ENCODE results near the gene SHQ1. TPM values are rescaled to one million over a fixed set of nuclear protein-coding genes. Genes with fewer than 3 reads are reported as not detected.

Gene SHQ1
- total RNA-seq = 19.3 and 25.1 TPM in 2 replicates

DNA sequence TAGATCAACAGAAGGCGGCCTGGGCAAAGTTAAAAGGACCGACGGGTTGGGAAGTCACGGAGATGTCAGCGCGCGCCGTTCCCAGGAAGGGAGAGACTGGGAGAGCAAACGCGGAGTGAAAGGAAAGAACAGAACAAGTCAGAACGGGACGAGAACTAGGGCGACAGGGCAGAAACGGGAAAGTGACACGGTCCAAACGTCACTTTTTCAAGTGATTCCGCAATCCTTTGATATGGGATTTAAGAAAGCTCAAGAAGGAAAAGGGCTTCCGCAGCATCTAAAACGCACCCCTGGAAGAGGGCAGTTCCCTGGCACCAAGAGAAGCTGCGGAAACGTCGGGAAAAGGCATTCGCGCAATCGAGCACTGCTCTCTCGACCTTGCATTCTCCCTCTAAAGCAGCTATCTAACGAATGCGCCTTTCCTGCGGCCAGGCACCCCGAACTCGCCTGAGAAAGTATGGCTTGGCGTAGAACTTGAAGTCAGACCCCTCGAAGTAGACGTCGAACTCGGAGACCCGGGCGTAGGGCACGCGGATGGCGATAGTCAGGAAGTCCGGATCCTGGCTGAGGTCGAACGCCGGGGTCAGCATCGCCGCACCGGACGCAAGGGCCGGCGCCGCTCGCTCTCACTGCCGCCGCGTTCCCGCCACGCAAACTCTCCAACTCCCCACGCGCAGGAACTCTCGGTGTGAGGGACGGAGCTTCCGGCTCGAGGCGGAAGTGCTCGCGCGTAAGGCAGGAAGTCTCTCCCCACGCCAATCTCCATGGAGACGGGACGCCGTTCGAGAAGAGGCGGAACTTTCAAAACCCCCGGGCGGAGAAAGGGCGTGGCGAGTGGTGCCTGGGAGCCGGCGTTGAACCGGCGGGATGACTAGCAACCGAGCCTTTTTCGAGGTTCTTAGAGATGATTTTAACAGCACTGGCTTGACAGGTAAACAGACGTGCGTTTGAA lies at the start of gene SHQ1:
TSS of gene SHQ1 (minus strand) at position 695 of the 952 bp plus-strand sequence. CDS start at position 590, 105 bp downstream.
- peak; percentile 74 for DNase-seq (ENCODE audit: low read depth, low spot score)

DNA sequence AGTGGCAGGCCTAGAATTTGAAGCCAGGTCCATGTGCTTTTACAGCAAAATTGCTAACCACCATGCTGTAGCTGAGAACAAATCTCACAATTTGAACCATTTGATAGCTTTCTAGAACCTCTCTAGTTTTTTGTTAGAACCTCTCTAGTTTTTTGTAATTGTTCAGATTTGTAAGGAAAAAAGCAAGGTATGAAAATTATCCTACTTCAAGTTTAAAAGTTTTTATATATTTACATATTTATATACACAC lies 49.4 kb upstream of the SHQ1 start:
- no peak for DNase-seq (ENCODE audit: low read depth, low spot score)

DNA sequence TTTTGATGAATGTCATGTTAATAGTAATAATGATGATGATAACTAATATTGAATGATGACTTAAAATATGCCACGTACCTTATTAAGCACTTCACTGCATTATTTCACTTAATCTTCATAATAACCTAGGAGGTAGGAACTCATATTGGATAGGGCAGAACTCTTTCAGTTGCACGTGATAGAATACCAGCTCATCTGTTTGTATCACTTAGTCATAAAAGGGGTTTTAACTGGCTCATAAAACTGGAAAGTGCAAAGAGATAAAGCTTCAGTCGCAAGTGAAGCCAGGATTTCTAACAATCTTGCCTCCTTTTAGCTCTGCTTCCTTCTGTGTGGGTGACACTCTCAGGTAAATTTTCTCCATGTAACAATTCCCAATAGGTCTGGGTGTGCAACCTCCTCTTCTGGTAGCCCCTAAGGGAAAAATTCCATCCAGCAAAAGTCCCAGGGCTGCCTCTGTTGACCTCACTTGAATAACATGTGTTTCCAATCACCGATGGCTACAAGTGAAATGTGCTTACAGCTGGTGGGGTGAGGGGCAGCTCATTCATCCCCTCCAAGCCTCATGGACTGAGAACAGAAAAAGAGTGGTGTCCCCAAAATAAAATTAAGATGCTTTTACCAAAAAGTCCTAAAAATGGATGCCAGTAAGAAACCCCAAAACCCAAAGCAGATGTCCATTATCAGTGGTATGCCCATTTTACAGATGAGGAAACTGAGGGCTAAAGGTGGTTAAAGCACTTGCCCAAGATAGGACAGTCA lies 48.9 kb upstream of the SHQ1 start:
- no peak for DNase-seq (ENCODE audit: low read depth, low spot score)

DNA sequence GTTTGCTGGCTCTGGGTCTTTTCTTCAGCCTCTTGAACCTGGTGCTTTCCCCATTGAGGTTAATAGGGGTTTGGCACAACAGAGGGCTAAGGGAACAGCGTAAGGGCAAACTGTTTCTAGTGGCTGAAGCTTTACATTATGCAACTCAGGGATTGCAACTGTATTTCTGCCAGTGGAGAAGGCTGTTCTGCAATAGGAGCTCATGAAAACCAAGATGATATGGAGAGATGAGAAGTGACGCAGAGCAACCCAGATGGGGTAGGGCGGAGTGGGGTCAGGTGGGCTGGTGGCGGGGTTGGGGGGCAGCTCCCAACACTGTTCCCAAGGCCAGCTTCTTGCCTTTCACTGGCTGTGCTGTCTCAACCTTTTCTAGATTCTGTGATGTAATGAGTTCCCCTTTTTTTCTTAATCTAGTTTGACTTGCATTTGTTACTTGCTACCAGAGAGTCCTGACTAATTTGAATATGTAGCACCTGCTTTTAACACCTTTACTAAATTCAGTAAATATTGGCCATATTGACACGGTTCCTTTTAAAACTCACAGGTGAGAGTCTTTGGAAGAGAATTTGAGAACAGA lies 46.8 kb upstream of the SHQ1 start:
- no peak for DNase-seq (ENCODE audit: low read depth, low spot score)

DNA sequence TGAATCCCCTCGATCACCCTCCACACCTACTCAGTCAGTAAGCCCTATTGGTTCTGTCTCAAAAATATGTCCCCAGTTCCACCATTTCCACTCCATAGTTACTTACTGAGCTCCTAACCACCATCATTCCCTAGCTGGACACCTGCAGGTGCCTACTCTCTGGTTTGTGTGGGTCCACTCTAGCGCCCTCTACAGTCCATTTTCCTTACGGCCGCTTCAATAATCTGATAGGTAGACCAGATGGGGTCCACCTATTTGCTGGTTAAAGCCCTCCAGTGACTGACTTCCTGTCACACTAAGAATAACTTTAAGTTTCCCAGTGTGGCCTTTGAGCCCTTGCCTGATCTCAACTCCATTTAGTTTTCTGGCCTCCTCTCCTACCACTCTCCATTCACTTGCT lies 44.6 kb upstream of the SHQ1 start:
- DNase-seq (ENCODE audit: low read depth, low spot score) = no peak

DNA sequence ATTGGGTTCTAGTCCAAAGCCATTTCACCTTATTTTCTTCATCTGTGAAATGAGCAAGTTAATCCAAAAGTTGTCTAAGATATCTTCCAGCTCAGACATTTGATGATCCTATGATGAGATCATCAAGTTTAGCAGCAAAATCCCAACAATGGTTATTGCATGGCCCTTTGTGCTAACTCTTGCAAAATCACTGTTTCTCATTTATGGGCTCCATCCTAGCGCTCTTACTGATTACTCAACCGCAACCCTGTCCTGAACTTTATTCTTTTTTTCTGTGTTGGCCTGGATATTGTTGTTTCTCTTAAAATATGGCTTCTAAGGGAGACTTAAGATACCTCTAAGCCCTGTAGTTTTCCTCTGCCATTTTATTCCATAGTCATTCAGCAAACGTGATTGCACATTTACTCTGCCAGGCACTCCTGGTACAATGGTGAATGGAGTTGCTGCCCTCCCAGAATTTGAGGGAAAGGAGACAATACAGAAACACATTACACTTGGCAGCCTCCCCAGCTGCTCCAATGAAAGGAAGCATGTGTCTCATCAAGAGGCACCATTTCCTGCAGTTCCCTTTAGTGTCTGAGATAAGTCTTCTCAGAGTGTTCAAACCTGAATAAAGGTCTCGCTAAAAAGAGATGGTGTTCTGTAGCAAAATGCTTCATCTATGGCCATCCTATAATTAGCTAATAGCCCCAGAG lies 44.0 kb upstream of the SHQ1 start:
- DNase-seq (ENCODE audit: low read depth, low spot score) = no peak

DNA sequence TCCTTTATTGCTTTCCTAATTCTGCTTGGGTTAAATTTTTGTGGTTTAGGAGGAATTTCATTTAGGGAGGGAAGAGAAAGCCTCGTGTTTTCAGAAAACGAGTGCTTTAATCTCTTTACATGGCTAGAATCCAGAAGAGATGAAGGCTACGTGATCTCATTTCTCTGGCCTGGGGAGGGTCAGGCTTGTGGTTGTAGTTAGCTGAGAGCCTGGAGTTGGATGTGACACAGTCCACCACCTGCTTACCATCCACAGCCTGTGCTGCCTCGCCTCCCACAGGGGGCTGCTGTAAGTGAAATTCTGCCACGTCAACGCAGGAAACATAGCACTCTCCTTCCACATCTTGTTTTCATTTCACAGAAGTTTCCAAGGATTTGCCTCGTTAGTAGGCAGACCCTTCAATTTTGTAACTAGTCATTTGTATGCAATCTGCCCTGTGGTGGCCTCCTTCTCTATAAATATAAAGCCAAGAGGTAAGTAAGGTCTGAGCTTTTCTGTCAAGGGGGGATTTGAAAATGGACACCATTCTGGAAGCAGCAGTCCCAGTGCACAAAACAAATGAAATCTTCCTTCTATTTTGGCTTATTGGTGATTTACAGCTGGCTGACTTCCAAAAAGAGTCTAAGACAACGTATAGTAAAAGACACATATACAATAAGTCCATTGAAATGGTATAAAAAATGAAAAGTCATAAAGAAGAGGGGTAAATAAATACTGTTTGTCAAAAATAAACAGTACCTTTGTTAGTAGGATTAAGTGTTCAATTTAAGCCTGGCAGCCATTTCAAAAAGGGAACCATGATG lies 43.0 kb upstream of the SHQ1 start:
- no peak for DNase-seq (ENCODE audit: low read depth, low spot score)

DNA sequence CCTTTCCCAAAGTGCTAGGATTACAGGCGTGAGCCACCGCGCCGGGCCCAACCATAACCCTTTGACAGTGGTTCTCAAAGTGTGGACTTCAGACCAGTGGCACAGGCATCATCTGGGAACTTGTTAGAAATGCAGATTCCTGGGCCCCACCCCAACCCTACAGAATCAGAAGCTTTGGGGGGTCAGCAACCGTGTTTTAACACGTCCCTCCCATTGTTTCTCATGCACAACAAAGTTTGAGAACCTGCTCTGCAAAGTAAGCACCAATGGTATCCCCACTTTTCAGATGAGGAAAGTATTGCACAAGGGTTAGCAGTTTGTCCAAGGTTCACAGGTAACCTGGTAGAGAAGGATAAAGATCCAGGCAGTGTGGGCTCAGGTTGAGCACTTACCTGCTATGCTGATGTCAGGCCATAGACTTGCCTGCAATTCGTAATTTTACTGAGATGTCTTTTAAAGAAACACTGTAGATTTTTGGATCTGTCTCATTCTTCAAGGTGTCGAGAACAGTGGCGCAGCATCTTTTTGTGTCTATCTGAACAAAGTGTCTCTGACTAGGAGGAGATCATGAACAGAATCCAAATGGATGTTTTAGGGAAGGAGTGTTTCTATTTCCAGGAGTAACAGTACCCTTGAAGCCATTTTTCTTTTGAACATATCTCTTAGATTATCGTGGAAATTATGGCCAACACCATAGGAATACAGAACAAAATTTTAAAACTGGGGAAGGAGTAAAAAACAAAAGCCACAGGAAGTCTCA lies 42.1 kb upstream of the SHQ1 start:
- no peak for DNase-seq (ENCODE audit: low read depth, low spot score)

DNA sequence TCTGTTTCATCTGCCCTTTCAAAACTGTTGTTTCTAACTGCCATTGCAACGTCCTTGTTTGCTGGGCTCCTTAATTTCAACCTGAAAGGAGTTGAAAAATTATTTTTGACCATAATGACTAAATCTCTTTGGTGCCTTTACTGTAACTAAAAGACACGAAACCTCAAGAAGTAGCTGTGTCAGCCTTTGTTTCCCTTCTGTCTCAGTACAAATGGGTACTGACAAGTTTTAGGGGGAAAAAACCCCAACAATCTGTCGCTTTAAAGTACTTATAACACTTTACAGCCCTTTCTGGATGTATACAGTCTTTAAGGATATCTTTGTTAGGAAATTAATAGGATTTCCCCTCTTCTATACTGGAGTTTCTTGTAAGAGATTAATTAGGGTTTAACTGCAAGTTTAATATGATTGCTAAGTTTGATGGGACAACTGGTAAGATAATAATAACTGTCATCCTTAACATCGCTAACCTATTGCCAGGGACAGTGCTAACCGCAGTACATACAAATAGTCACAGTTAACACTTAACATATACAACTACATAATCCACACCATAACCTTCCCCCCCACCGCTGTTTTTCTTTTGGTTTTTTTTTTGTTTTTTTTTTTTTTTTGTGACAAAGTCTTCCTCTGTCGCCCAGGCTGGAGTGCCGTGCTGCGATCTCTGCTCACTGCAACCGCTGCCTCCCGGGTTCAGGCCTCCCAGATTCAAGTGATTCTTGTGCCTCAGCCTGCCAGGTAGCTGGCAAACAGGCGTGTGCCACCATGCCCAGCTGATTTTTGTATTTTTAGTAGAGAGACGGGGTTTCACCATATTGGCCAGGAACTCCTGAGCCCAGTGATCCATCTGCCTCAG lies 41.3 kb upstream of the SHQ1 start:
- no peak for DNase-seq (ENCODE audit: low read depth, low spot score)

DNA sequence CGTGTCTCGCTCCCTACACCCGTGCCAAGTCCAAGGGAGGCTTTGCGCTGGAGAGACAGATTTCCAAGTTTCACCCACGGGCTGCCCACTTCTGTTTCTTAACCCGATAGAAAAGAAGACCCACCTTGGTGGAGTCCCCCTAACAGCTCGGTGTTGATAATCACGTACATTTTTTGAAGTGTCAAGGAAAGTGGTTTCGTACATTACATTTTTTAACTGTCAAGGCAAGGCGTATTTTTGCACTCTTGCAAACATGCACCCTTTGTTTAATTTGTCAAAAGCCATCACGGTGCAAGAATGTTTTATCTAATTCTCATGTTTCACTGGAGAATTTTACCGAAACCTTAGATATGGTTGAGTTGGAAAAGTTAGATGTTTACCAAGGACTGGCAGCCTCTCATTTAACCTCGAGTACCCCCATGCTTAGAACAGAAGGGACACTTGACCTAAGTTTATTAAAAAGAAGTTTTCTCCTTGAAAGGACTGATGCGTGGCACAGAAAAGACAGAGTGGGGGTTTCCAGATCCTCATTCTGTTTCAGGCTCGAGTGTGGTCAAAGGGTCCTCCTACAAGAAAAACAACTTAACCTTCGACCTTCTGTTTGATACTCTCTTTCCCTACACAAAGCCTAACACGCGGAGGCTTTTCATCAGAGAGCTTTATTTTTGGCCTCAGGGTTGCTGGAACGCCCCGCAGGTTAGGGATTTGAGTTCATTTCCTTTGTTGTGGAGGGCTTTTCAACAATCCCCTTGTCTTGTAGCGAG lies 40.5 kb upstream of the SHQ1 start:
- no peak for DNase-seq (ENCODE audit: low read depth, low spot score)

DNA sequence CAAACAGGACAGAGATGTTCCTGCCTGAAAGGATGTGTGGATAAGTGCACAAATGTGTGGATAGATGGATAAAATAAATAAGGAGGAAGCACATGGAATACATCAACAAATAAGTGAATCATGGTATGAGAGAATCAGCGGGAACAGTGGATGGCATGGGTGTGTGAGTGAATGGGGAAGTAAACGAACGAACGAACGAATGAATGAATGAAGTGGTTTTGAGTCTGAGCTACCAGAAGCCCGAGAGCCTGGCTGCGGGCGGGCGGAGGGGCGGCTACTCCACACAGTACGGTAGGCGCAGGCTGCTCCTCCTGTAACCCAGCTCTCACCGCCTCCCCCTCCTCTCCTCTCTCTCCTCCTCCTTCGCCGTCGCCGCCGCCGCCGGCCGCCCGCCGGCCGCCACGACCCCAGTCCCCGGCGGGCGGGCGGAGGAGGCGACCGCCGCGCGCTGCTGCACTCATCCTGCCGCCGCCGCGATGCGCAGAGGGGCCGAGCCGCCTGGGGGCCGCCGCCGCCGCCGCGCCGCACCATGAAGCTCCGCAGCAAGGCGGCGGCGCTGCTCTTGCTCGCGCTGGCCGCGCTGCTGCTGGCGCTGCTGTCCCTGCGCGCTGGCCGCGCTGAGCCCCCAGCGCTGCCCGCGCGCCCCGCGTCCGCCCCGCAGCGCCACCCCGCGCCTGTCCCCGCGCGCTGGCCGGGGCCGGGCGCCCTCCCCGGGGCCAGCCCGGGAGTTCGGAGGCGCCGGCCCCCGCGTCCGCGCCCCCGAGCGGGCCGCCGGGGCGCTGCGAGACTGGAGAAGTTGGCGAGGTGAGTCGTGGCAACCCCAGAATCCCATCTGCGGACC lies 39.7 kb upstream of the SHQ1 start, which contains the start of gene GXYLT2:
TSS of gene GXYLT2 (plus strand) at position 342 of the 841 bp plus-strand sequence. CDS start at position 530, 188 bp downstream.
- no peak for DNase-seq (ENCODE audit: low read depth, low spot score)

DNA sequence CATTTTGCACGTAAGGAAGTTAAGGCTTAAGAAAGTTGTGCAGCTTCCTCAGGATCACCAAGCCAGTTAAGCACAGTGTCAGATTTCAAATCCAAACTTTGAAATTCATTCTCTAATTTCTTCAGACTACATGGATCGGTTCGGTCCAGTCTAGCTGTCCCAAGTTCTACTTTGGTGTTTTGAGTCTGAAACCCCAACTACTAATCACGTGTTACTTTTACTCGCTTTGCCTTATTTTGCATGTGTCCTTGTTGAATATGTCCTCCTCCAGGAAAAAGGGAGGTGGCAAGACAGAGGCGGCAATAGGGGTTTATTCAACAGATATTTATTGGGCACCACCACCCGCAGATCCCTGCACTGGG lies 39.1 kb upstream of the SHQ1 start:
- DNase-seq (ENCODE audit: low read depth, low spot score) = no peak

DNA sequence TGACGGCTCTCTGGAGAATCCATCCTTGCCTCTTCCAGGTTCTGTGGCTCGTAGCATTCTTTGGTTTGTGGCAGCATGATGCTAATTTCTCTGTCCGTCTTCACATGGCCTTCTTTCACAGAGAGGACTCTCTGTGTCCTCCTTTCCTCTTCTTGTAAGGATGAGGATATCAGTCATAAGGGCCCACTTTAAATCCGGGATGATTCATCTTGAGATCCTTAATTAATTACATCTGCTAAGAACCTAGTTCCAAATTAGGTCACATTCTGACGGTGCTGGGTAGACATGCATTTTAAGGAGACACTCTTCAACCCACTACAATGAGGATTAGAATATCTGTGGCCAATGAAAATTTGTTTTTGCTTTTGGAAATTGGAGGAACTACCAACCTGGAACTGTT lies 23.9 kb upstream of the SHQ1 start:
- DNase-seq (ENCODE audit: low read depth, low spot score) = no peak

DNA sequence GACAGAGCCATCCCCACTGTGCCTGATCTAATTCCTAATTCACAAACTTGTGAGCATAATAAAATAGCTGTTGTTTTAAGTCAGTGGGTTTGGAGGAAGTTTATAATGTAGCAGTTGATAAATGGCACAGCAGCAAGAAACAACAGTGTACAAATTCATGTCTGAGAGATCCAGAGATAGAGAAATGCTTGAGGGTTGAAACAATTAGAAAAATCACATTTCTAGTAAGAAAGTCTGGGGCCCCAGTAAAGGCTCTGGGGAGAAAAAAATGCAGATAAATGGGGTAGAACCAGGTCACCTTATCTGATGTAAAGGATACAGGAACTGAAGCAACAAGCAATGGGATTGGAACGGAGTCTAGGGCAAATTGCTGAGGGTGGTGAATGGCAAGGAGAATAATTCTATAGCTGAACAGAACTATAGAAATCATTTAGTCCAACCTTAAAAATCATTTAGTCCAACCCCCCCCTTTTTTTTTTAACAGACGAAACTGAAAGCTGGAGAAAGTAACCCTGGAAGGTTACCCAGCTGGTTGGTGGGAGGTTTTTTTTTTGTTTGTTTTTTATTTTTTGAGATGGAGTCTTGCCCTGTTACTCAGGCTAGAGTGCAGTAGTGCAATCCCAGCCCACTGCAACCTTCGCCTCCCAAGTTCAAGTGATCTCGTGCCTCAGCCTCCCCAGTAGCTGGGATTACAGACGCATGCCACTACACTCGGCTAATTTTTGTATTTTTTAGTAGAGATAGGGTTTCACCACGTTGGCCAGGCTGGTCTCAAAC lies 14.3 kb upstream of the SHQ1 start:
- no peak for DNase-seq (ENCODE audit: low read depth, low spot score)

DNA sequence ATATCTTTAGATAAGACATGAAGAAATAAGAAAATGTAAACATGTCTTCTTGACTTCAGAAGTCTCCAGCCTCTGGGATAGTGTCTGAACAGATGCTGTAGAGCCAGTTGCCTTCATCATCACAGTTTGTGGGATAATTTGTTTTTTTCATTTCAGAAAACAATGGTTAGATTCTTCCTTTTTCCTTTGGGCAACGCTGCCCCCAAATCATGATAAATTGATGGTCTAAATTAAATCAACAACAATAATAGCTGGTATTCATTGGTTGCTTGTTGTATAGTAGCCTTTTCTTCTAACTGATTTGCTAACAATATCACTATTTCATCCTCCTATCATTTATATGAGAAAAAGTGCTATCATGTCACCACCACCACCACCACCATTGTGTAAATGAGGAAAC lies 12.6 kb upstream of the SHQ1 start:
- DNase-seq (ENCODE audit: low read depth, low spot score) = no peak

DNA sequence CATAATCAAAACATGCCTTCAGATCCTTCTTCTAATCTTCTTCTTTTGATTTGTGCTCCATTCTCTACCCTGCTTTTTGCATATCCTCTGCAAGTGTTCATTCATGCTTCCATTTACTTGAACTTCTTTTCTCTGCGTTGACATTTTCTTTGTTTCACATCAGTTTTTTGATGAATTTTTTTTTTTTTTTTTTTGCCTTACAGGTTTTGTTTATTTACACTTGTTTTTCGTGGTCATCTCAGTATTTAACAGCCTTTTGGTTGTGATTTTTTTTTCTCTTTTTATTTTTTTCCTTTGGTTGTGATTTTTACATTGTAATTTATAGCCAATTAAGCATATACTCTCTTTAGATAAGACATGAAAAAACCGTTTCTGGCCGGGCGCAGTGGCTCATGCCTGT lies 11.8 kb upstream of the SHQ1 start:
- DNase-seq (ENCODE audit: low read depth, low spot score) = no peak

DNA sequence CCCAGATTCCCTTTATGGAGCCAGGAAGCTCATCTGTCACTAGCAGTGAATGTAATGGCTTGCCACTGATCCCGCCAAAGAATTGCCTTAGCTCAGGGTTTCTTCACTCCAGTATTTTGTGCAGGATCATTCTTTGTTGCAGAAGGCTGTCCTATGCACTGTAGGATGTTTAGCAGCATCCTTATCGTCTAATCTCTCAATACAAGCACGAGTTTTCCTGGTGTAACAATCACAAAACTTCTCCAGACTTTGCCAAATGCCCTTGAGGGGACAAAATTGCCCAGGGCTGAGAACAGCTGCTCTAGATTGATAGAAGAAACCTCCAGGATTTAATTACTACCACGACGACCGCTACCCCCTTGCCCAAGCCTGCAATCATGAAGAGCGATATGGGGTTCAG lies 6.8 kb upstream of the SHQ1 start:
- DNase-seq (ENCODE audit: low read depth, low spot score) = no peak
